ENCODE results near the gene EZR. TPM values are rescaled to one million over a fixed set of nuclear protein-coding genes. Genes with fewer than 3 reads are reported as not detected.

Gene EZR
- total RNA-seq, 1 donor from 2014 or later: 57.0 TPM

DNA sequence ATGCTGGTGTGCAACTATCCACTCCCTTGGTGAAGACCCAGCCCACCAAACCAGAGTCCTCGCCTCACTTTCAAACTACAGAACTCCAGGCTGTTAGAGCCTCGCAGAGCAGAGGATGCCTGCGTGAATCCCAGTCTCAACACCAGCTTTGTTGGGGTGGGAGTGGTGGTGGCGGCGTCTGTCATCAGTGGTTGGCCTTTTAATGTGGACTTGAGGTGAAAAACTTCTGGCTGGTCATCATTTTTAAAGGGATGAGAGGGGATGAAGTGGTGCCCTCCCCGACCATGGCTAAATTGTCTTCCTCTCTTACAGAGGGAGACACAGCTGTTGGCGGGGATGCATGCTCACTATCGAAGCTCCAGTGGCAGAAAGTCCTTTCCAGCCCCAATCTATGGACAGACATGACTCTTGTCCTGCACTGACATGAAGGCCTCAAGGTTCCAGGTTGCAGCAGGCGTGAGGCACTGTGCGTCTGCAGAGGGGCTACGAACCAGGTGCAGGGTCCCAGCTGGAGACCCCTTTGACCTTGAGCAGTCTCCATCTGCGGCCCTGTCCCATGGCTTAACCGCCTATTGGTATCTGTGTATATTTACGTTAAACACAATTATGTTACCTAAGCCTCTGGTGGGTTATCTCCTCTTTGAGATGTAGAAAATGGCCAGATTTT, 54.9 kb downstream of the EZR start:
- ATAC-seq (no peak), DNase-seq (ENCODE audit: low spot score) (no peak)

DNA sequence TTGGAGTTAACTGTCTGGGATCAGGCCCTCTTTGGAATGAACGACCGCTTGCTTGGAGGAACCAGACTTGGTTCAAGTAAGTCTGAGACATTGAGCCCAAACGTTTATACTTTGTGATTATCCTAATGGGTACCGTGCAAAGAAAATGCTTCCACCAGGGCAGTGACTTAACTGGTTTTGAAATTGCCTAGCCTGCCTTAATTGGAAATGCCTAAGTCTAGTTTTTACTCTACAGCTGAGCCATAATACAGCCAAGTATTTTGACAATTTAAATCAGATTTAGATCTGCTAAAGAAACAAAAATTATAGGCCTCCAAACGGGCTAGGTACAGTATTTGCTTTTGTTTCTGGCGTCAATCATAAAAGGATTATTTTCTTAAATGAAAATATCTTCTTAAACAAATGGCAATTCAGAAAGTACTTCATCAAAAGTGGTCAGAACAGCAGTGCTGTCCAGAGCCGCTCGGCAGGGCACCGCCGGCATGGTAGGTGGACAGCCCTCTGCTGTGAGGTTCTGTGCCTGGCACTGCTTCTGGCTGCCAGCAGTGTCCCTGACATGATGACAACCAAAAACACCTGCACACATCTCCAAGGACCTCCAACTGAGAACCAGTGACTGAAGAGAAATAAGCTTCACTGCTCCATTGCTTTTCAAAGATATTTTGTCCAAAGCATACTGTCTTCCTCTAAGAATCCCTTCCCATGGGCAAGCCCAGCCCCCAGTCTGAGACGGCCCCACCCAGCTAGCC, 55.6 kb downstream of the EZR start:
- ATAC-seq (no peak), DNase-seq (ENCODE audit: low spot score) (no peak)

DNA sequence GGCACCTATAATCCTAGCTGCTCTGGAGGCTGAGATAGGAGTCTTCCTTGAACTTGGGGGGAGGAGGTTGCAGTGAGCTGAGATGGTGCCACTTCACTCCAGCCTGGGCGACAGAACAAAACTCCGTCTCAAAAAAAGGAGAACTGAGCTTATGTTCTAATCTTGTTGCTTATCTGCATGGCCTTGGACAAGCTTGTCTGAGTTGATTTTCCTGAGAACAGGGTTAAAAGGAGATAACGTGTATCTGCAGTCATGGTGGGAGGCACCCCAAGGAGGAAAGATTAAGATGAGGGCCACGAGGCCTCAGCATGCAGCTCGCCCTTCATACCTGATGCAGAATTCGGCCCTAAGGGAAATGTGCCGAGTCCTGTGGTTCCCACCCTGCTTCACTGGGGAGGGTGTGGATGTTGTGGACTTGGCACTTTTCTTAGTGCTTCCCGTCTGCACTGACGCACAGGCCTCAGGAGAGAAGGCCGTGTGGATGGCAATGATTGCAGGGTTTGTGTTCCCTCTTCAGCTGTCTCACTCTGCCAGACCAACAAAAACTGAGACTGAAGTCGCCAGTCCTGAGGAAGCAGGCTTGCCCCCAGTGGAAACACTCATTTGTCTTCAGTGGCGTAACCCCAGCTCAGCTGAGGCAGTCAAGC, 56.3 kb downstream of the EZR start:
- no peak for ATAC-seq
- no peak for DNase-seq (ENCODE audit: low spot score)

DNA sequence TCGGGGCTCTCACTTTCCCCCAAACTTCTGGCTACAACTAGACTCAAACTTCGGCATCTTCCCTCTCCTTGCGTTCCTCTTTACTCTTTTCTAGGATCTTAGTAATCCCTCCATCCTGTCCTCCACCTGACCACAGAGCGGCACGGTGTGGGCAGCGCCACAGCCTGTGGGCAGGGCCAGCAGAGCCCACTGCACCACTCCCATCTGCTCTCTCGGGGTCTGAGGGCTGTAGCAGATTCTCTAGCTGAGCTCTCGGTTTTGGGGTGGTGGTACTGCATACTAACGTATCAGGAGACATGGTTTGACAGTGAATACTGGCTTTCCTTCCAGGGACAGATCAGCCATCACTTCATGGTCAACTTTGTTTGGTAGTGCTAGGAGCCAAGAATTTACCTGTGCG, 57.4 kb downstream of the EZR start:
- DNase-seq (ENCODE audit: low spot score) (no peak), ATAC-seq (no peak)

DNA sequence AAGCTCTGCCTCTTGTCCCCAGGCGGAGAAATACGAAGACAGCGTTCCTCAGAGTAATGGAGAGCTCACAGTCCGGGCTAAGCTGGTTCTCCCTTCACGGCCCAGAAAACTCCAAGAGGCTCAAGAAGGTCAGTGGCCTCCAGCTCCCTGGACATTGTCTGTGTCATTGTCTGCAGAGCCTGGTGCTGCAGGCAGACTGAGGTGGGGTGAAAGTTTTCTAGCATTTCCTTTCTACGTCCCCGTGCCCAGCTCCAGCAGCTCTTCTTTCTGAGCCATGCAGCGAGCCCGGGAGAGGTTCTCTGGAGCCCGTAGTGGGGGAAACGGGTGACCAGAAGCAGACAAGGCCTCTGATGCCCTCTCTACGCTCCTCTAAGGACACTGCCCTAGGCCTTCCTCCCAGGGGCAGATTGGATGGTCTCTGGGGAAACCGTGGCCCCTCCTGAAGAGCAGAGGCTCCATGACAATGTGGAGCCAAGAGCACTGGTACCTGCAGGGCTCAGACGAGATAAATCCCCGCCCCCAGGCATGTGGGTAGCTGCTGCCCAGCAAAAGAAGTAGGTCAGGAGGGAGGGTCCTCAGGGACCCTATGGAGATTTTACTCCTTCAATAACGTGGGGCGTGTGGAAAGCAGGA, 58.4 kb downstream of the EZR start:
- DNase-seq (ENCODE audit: low spot score) (no peak), ATAC-seq (no peak)

DNA sequence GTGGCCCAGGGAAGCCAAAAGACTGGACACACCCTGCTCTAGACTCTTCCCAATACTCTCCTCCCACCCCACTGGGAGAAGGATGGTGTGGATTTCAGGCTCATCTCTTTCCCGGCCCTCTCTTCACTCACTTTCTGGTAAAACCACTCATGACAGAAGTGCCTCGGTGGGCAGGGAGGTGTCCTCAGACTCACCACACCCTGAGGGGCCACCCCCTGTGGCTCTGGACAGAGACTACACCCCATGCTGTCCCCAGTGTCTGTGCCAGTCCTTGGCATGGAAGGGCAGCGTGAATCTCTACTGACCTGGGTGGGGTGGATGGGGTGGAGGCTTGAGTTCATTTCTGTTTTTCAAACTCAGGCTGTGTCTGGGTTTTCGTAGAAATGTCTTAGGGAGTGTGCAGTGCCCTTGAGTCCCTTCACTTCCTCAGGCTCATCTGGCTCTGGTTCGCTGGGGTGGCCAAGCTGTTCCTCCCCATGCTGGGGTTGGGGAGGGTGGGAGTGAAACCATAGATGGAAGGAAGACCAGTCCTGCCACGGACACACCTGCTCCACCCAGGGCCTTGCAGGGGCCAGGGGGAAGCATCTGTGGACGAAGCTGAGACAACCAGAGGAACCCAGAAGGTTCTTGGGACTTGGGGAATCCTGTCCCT, 59.1 kb downstream of the EZR start:
- DNase-seq (ENCODE audit: low spot score) (no peak), ATAC-seq (no peak)

DNA sequence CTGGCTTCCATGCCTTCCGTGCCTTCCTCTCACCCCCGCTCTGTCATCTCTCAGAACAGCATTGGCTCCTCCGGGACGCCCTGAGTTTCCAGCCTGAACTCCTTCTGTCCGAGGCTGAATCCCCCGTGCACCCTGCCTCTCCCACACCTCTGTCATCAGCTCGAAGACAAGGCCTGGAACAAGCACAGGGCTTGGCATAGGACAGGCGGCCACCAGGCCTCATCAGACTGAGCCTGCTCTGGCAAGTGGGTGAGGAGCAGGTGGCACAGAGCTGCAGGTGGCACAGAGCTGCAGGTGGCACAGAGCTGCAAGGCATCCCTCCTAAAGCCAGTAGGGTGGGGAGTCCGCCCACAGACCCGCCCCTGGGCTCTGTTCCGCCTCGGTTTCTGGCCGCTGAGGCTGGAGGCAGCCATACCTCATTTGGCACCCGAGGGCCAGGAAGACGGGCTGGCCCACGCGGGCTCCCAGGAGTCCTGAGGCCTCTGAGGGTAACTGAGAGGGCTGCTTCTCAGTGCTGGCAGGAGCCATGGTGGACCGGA, 60.2 kb downstream of the EZR start:
- ATAC-seq (no peak), DNase-seq (ENCODE audit: low spot score) (no peak)

DNA sequence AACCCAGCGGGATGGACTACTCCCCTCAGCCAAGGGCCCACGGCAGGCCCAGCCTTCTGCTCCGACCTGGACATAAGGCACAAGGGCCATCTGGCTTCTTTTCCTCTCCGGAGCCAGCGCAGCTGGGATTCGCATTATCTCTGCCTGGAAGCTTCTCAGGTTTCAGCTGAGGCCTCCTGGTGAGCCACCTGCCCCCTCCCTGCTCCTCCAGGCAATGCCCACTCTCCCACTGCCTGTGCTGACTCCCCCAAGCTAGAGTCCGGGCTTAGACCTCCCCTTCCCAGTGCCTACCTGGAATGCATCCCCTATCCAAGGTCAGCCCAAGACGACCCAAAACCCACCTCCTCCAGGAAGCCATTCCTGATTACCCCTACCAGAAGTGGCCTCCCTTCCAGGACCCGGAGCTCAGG, 60.7 kb downstream of the EZR start:
- DNase-seq (ENCODE audit: low spot score) (no peak), ATAC-seq (no peak)

DNA sequence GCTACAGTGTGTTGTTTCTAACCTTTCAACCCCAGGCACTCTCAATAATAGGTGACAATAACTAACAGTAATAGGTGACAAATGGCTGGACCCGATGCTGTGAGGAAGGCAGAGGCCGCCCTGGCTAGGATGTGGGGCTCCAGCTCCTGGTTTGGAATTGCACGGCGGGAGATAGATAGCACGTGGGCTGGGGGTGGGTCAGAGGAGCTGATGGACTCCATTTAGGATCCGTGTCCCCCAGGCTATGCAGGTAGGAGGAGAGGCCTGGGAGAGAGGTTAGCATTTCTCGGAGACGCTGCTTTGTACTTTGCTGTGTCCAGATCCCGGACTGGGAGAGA, 61.4 kb downstream of the EZR start:
- ATAC-seq (no peak), DNase-seq (ENCODE audit: low spot score) (no peak)

DNA sequence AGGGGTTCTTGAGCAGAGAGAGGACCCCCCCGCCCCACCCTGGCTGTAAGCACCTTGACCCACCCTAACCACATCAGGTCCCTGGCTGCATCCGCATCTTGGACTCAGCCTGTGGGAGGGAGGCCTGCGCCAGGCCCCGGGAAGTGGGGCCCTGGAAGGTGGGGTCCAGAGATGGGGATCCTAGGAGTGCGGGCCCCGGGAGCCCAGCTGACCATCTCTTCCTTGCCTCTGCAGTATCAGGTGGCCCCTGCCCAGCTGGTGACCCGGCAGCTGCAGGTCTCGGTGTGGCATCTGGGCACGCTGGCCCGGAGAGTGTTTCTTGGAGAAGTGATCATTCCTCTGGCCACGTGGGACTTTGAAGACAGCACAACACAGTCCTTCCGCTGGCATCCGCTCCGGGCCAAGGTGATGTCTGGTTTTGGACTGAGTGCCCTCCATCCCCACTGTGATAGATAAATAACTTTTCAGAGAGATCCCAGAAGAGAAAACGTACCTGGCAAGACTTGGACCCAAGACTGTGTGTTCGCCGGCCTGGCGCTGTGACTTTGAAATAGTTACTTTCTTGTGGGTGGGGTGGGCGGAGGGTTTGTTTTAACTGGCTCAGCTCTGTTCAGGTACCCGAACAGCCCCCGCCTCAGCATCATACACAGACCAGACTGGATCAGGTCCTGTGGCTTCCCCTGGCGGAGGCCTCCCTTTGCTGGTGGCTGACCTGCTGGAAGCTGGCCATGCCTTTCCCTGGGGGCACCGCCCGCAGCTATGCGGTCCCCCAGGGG, 62.0 kb downstream of the EZR start:
- ATAC-seq (no peak), DNase-seq (ENCODE audit: low spot score) (no peak)

DNA sequence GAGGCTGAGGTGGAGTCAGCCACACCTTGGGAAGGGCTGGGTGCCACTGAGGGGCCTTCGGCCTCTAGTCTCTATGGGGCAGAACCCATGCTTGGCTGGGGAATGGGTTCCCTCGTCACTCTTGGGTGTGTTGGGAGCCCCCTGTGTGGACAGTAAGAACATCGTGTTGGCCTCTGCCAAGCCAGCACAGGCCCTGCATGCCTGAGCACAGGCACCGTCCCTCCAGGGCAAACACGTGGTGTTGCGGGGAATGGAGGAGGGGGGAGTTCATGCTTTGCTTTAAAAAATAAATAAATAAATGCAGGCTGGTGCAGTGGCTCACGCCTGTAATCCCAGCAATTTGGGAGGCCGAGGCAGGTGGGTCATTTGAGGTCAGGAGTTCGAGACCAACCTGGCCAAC, 63.0 kb downstream of the EZR start:
- no peak for ATAC-seq

DNA sequence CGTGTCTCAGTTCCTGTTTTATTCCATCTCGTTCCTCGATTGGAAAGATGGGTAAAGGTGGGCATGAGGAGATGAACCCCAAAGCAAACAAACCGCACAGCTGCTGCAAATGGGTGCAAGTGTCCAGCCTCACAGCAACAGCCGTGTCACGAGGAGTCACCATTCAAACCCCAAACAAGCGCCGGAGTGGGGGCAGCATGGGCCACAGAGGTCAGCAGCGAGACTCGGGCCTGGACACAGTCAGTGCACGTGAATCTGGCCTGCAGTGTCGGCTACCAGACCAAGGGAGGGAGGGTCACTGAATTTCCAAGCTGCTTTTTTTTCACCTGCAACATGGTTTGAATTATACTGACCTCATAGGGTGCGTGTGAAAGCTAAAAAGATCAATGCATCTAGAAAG, 63.5 kb downstream of the EZR start:
- ATAC-seq (no peak), DNase-seq (ENCODE audit: low spot score) (no peak)

More for the DNA sequence above, 63.0 kb downstream of the EZR start:
- DNase-seq (ENCODE audit: low spot score): no peak

DNA sequence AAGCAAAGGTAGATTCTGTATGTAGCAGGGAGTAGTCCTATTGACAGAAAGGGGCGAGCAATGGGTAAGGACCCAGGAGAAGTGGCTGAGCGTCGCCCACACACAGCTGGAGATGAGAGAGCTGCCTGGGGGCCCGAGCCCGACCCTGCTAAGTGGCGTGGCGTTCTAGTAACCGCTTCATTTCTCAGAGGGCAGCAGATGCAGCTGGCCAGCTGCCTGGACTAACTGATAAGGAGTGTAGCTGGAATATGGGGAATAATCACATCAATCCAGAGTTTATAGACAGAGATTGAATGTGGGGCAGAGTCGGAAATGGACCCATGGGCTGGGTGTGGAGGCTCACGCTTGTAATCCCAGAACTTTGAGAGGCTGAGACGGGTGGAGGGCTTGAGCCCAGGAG, 64.4 kb downstream of the EZR start:
- DNase-seq (ENCODE audit: low spot score) (no peak), ATAC-seq (no peak)

DNA sequence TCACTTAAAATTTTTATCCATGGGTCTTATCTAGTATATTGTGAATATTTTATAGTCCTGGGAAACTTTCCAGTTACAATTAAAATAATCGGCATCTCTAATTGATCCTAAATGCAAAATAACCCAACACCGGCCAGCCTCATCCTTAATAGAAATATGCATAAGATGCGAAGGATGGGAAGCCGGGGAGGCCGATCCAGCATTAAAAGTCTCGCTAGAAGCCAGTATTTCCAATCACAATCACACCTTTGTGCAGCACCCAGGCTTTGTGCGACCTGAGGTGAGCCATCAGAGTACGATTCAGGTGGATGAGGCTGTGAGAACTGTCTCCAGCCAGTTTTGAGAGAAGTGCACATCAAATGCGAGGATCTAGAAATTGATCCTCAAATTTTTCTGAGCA, 65.4 kb downstream of the EZR start:
- DNase-seq (ENCODE audit: low spot score) (no peak), ATAC-seq (no peak)

DNA sequence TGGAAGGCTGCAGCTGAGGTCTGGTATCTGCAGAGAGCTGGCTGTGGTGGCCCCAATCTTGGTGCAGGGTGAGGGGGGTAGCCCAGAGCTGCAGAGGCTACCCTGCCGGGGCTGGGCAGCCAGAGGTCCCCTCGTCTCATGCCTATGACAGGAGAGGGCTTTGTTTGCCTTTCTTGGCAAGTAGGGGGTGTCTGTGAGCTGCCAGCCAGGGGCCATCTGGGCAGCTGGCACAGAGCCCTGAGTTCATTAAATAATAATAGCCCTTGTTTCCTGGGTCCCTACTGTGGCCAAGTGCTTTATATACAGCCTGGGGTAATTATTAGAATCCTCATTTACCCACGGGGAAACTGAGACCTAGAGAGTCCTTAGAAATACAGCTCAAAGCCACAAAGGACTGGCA, 66.6 kb downstream of the EZR start:
- ATAC-seq (peak; percentile 37), DNase-seq (ENCODE audit: low spot score) (no peak)

DNA sequence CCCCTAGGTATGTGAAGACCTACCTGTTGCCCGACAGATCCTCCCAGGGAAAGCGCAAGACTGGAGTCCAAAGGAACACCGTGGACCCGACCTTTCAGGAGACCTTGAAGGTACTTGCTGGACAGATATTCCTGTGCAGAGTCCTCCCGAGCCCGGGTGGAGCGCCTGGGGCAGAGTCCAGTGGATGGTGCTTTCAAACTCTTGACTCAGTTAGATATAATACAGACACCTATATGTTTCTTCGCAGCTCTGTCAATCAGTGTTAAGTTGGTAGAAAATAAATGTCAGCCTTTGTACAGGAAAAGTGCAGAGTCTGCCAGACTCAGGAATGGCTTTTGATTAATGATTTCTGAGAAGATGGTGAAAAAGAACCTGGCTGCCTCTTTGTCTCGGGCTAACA, 67.2 kb downstream of the EZR start:
- ATAC-seq (peak; percentile 71), DNase-seq (ENCODE audit: low spot score) (no peak)

DNA sequence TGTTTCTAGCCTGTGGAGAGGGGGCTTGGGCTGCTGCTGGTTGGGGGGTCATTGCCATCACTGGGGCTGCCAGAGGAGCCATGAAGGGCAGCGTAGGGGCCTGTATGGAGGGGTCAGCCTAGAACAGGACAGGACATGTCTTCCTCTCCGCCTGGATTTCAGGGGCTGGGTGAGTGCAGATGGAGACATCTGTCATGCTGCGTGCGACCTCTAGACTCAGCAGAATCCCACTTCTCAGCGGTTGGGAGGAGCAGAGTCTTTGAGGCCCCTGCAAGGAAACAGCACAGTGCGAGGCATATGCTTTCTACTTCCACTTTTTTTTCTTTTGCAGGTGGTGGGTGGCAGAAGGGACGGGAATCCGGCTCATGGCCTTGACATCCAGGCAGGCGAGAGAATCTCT, 67.9 kb downstream of the EZR start:
- ATAC-seq (no peak), DNase-seq (ENCODE audit: low spot score) (no peak)

DNA sequence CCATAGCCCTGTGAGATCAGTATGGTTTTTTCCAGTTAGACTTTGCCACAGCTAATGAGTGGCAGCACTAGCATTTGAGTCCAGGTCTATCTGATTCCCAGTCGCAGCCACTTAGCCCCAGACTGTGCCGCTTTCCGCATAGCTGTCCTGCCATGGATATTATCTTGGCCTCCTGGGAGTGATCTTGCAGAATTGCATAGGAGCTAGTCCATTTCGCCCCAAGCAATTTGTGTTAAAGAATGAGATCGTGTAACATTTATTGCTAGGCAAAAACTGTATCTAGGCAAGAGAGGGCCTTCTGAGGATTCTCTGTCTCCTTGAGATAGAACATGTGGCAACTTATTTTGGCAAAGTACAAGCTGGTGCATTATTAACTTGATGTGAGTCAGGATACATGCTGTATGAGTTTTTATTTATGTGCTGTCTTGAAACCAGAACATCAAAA, 74.2 kb downstream of the EZR start:
- DNase-seq (ENCODE audit: low spot score): no peak
- ATAC-seq: no peak

DNA sequence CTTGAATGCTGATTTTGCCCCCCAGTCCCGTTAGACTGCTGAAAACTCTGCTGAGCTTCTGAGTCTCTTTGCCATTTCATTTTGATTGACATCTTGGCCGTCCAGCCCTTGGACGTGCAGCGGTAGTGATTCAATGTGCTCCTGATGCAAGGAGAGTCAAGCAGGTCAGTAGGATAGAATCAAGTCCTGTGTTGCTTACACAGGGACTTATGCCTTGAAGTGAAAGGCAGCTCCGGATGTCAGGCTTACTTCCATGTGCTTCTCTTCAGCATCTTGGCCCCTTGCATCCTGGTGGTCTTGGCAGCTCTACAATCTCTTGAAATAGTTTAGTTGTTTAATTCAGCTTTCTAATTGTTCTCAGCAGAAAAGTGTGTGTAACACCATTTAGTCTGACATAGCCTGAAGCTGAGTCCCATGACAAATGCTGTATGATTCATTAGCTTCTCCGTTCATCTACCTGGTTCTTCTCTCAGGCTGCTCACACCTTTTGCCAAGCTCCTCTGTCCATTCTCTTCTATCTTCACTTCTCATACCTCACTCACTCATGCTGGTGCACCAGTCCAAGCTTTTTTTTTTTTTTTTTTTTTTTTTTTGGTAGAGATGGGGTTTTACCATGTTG, 76.0 kb downstream of the EZR start:
- ATAC-seq (no peak), DNase-seq (ENCODE audit: low spot score) (no peak)

DNA sequence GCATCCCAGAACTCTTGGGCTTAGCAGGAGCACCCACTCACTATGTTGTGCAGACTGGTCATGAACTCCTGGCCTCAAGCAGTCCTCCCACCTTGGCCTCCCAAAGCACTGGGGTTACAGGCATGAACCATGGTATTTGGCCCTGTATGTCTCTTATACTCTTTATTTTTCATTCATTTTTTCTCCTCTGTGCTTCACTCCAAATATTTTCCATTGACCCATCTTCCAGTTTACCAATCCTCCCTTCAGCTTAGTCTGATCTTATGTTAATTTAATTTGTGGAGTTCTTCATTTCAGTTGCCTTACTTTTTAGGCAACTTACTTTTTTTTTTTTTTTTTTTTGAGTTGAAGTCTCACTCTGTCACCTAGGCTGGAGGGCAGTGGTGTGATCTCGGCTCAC, 79.5 kb downstream of the EZR start:
- ATAC-seq: no peak
- DNase-seq (ENCODE audit: low spot score): no peak
